ENCODE data around the gene JUP.

JUP gene

GRCh38 chr17:41797377-41797776 is 10.9 kb upstream of the JUP start:
- TF ChIP-seq CEBPB (IDR thresholded peaks at IDR 0.05) (no peak), YY1 (IDR thresholded peaks at IDR 0.05; ENCODE audit: low read depth) (no peak), RAD21 (IDR thresholded peaks at IDR 0.05; ENCODE audit: low read depth) (no peak), EP300 (IDR thresholded peaks at IDR 0.05; ENCODE audit: borderline replicate concordance) (no peak), TEAD4 (IDR thresholded peaks at IDR 0.05) (no peak), USF1 (IDR thresholded peaks at IDR 0.05) (no peak), TCF12 (IDR thresholded peaks at IDR 0.05; ENCODE audit: low read depth) (no peak), NFIC (IDR thresholded peaks at IDR 0.05) (no peak), CREB1 (IDR thresholded peaks at IDR 0.05; ENCODE audit: low read depth) (no peak), TAF1 (IDR thresholded peaks at IDR 0.05; ENCODE audit: low read depth) (no peak), REST (IDR thresholded peaks at IDR 0.05; ENCODE audit: low read depth) (no peak), ZBTB7A (IDR thresholded peaks at IDR 0.05; ENCODE audit: low read depth) (no peak), FOXM1 (IDR thresholded peaks at IDR 0.05; ENCODE audit: borderline replicate concordance, low read depth) (no peak), MAX (IDR thresholded peaks at IDR 0.05) (no peak)

GRCh38 chr17:41796121-41796895 is 9.8 kb upstream of the JUP start:
- TF ChIP-seq MAX (IDR thresholded peaks at IDR 0.05): no peak
- no peak for TF ChIP-seq TEAD4 (IDR thresholded peaks at IDR 0.05)
- TF ChIP-seq TCF12 (IDR thresholded peaks at IDR 0.05; ENCODE audit: low read depth): no peak
- TF ChIP-seq NFIC (IDR thresholded peaks at IDR 0.05): no peak
- TF ChIP-seq CEBPB (IDR thresholded peaks at IDR 0.05): no peak
- no peak for TF ChIP-seq CREB1 (IDR thresholded peaks at IDR 0.05; ENCODE audit: low read depth)
- TF ChIP-seq EP300 (IDR thresholded peaks at IDR 0.05; ENCODE audit: borderline replicate concordance): no peak
- no peak for TF ChIP-seq RAD21 (IDR thresholded peaks at IDR 0.05; ENCODE audit: low read depth)
- TF ChIP-seq USF1 (IDR thresholded peaks at IDR 0.05): no peak
- TF ChIP-seq TAF1 (IDR thresholded peaks at IDR 0.05; ENCODE audit: low read depth): no peak

GRCh38 chr17:41794540-41794975 is 8.0 kb upstream of the JUP start:
- TF ChIP-seq CREB1 (IDR thresholded peaks at IDR 0.05; ENCODE audit: low read depth) (no peak), NFIC (IDR thresholded peaks at IDR 0.05) (no peak), RAD21 (IDR thresholded peaks at IDR 0.05; ENCODE audit: low read depth) (no peak), EP300 (IDR thresholded peaks at IDR 0.05; ENCODE audit: borderline replicate concordance) (no peak), REST (IDR thresholded peaks at IDR 0.05; ENCODE audit: low read depth) (no peak), EGR1 (IDR thresholded peaks at IDR 0.05) (no peak), USF1 (IDR thresholded peaks at IDR 0.05) (no peak), ZBTB7A (IDR thresholded peaks at IDR 0.05; ENCODE audit: low read depth) (no peak), MAX (IDR thresholded peaks at IDR 0.05) (no peak), TEAD4 (IDR thresholded peaks at IDR 0.05) (no peak), TAF1 (IDR thresholded peaks at IDR 0.05; ENCODE audit: low read depth) (no peak), YY1 (IDR thresholded peaks at IDR 0.05; ENCODE audit: low read depth) (no peak), TCF12 (IDR thresholded peaks at IDR 0.05; ENCODE audit: low read depth) (no peak), CEBPB (IDR thresholded peaks at IDR 0.05) (no peak), FOXM1 (IDR thresholded peaks at IDR 0.05; ENCODE audit: borderline replicate concordance, low read depth) (no peak)

- TF ChIP-seq YY1 (IDR thresholded peaks at IDR 0.05; ENCODE audit: low read depth) (no peak), TCF12 (IDR thresholded peaks at IDR 0.05; ENCODE audit: low read depth) (no peak), EP300 (IDR thresholded peaks at IDR 0.05; ENCODE audit: borderline replicate concordance) (no peak), CEBPB (IDR thresholded peaks at IDR 0.05) (no peak), EGR1 (IDR thresholded peaks at IDR 0.05) (no peak), REST (IDR thresholded peaks at IDR 0.05; ENCODE audit: low read depth) (no peak), TAF1 (IDR thresholded peaks at IDR 0.05; ENCODE audit: low read depth) (no peak), CREB1 (IDR thresholded peaks at IDR 0.05; ENCODE audit: low read depth) (no peak)
Observed at GRCh38 chr17:41793784-41794539, 7.5 kb upstream of the JUP start.
